GM12874 (cell line): ENCODE data around the gene VAV2.

Experiments
- TF ChIP-seq, protein P1 (sequence below): IDR thresholded peaks from 2 replicates; pipeline ENCODE4 v1.5.1; 2011; ENCODE audit warnings: low read depth, mild to moderate bottlenecking, control low read depth, low read length, moderate library complexity; ENCODE audit not compliant: insufficient read depth

Gene VAV2

GRCh38 chr9:133844881-133845410, 147.2 kb downstream of the VAV2 start:
- TF ChIP-seq, protein P1, sequence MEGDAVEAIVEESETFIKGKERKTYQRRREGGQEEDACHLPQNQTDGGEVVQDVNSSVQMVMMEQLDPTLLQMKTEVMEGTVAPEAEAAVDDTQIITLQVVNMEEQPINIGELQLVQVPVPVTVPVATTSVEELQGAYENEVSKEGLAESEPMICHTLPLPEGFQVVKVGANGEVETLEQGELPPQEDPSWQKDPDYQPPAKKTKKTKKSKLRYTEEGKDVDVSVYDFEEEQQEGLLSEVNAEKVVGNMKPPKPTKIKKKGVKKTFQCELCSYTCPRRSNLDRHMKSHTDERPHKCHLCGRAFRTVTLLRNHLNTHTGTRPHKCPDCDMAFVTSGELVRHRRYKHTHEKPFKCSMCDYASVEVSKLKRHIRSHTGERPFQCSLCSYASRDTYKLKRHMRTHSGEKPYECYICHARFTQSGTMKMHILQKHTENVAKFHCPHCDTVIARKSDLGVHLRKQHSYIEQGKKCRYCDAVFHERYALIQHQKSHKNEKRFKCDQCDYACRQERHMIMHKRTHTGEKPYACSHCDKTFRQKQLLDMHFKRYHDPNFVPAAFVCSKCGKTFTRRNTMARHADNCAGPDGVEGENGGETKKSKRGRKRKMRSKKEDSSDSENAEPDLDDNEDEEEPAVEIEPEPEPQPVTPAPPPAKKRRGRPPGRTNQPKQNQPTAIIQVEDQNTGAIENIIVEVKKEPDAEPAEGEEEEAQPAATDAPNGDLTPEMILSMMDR = no peak

GRCh38 chr9:133844398-133844784, 147.7 kb downstream of the VAV2 start:
- TF ChIP-seq, protein P1 = no peak

- TF ChIP-seq, protein P1 = no peak
These were observed 148.2 kb downstream of the VAV2 start for GRCh38 chr9:133843751-133844397.

GRCh38 chr9:133843250-133843649, 148.9 kb downstream of the VAV2 start:
- TF ChIP-seq, protein P1 = no peak

GRCh38 chr9:133842721-133843227, 149.3 kb downstream of the VAV2 start:
- TF ChIP-seq, protein P1 = no peak

GRCh38 chr9:133842174-133842573, 149.9 kb downstream of the VAV2 start:
- TF ChIP-seq, protein P1 = no peak

DNA sequence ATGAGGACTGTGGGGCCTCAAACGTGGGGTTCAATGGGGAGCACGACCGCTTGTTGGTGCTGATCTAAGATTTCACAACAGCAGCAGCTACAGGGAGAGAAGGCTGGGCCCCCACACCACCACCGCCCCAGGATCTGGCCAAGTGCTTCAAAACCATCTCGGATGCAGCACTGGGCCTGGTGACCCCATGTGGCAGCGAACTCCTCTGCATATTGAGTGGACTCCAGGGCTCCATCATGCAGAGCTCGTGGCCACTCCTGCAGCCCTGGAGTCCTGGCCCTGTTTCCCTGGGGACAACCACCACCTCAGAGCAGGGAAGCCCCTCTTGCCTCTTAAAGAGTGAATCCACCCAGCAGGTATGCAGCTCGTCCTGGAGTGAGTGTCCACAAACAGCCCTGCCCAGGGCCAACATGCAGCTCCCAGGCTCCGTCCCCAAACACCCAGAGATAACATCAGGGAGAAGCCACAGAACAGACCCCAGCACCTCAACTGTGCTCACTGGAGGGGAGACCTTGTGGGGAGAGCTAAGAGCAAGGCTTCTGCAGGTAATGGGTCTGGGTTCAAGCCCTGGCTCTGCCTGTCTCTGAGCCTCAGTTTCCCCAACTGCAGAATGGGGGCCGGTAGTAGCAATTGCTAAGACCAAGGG, 150.8 kb downstream of the VAV2 start:
- TF ChIP-seq, protein P1 = no peak
